Stomach (tissue), 9 donors: ENCODE measurements around the gene PLCD4. TPM values are rescaled to one million over a fixed set of nuclear protein-coding genes. Genes with fewer than 3 reads are reported as not detected.
A peak's percentile ranks its signal among the peaks of the same experiment; 100 is the strongest.

Experiments used
- DNase-seq, 2 donors: peaks; one replicate each; pipeline versions ENCODE4 v3.0.0 to v3.0.0-alpha.2; 2013 to 2019
- H3K27ac ChIP-seq, 5 donors: fragments of 200-600 bp in 4 of 5; sonication (generic) in 4 of 5; one replicate each; pipeline ENCODE4 v1.5.1; 2013 to 2019; ENCODE audit warnings: mild to moderate bottlenecking in 1 of 5, moderate library complexity in 1 of 5
- H3K27me3 ChIP-seq, 3 donors: fragments of 200-600 bp; sonication (generic); one replicate each; pipeline ENCODE4 v1.5.1; 2017 to 2019; ENCODE audit warnings: mixed run types in 1 of 3
- H3K36me3 ChIP-seq, 4 donors: fragments of 200-600 bp; sonication (generic); 1 replicate in 3 of 4; 2 replicates in 1 of 4; pipeline ENCODE4 v1.5.1; 2016 to 2019
- H3K4me1 ChIP-seq, 4 donors: fragments of 200-600 bp; sonication (generic); one replicate each; pipeline ENCODE4 v1.5.1; 2016 to 2019
- H3K4me3 ChIP-seq, 4 donors: fragments of 200-600 bp; sonication (generic) in 3 of 4; one replicate each; pipeline ENCODE4 v1.5.1; 2016 to 2019; ENCODE audit warnings: mild to moderate bottlenecking in 1 of 4
- H3K9me3 ChIP-seq, 4 donors: fragments of 200-600 bp; sonication (generic); one replicate each; pipeline ENCODE4 v1.5.1; 2016 to 2019
- CTCF ChIP-seq, 7 experiments: fragments of 450-650 bp in 4 of 7; fragments of 200-600 bp in 3 of 7; sonication (generic) in 3 of 7; IDR thresholded peaks; one replicate each; pipeline ENCODE4 v1.5.1; 2016 to 2019; ENCODE audit warnings: antibody characterized with exemption in 7 of 7, control low read depth in 2 of 7, mild to moderate bottlenecking in 1 of 7
- EP300 ChIP-seq: sonication (generic); formaldehyde crosslinking; IDR thresholded peaks from one replicate; pipeline ENCODE4 v1.6.1; 2017; ENCODE audit warnings: antibody characterized with exemption
- POLR2A ChIP-seq, 4 donors: fragments of 450-650 bp; IDR thresholded peaks; one replicate each; pipeline ENCODE4 v1.6.1; 2016; ENCODE audit warnings: antibody characterized with exemption in 4 of 4, control low read depth in 2 of 4, mild to moderate bottlenecking in 1 of 4, moderate library complexity in 1 of 4
- POLR2AphosphoS5 ChIP-seq, 3 donors: sonication (generic); formaldehyde crosslinking; IDR thresholded peaks; one replicate each; pipeline ENCODE4 v1.6.1; 2016; ENCODE audit warnings: antibody characterized with exemption in 3 of 3
- WGBS, 5 donors: extraction: QIAGEN DNeasy Blood & Tissue Kit in 3 of 5; methylation state at CpG; one replicate each; pipeline versions ENCODE4 v1.1.5 to v1.1.7; 2013 to 2018; 5-methylcytosine and 5-hydroxymethylcytosine counted together
- intact Hi-C: fragments of 100-400 bp; cut with DNase I; formaldehyde crosslinking; loops from one replicate; pipeline ENCODE4 v1.15.1; 2023; ENCODE audit warnings: low total_unique reads
- polyA plus RNA-seq, 3 donors: library from polyadenylated mRNA; stranded (reverse); fragments of 200-250 nt; gene quantifications; one replicate each; pipeline ENCODE4 v1.2.3, GENCODE V29; 2013
- total RNA-seq, 5 donors: library from RNA; depleted of rRNA; stranded (reverse); fragments of >200 nt; gene quantifications; one replicate each; pipeline versions ENCODE4 v1.1.0 to v1.2.3, GENCODE V29; 2014 to 2016
- donor health status: healthy with polysubstance abuse.
- donor health status: Bipolar disorder and iron deficiency.
- donor health status: healthy.

PLCD4 gene
- total and polyA plus RNA-seq, 8 donors = 0.19 to 33.6 (median 6.4) TPM; not detected in 1

- 58 to 78% (median 70%) methylated on average over 2 of the region's 2 CpGs for WGBS, 5 donors
- no peak overlapping the region for H3K4me3 ChIP-seq
- peaks cover 0 to 23% (median 8%) of the 10 kb centered on the region in 4 donors for H3K4me1 ChIP-seq
- H3K27me3 ChIP-seq = no peaks in the 10 kb centered on the region
- H3K9me3 ChIP-seq = no peaks in the 10 kb centered on the region
- H3K36me3 ChIP-seq = no peaks in the 10 kb centered on the region
- H3K27ac ChIP-seq = peak overlapping the region in 1 of 5 donors; percentile 42
- peak in 1 of 2 donors; percentile 74 for DNase-seq
- intact Hi-C loops = no loop called here
- TF ChIP-seq POLR2AphosphoS5 (IDR thresholded peaks at IDR 0.05) (no peak), POLR2A (IDR thresholded peaks at IDR 0.05) (no peak), EP300 (no peak), CTCF (IDR thresholded peaks at IDR 0.05) (no peak)
These were observed 2.3 kb upstream of the PLCD4 start for GRCh38 chr2:218605432-218605831.

- peak in 1 of 2 donors; percentile 38 for DNase-seq
- Histone ChIP-seq H3K36me3 (peaks cover 0 to 4% (median 0%) of the 10 kb centered on the region in 4 donors), H3K27me3 (no peaks in the 10 kb centered on the region), H3K9me3 (no peaks in the 10 kb centered on the region), H3K4me1 (no peaks in the 10 kb centered on the region), H3K4me3 (no peak overlapping the region), H3K27ac (peak overlapping the region in 3 of 5 donors; percentile 15 to 85 (median 49))
- intact Hi-C loops = no loop called here
- WGBS, 5 donors = 52 to 68% (median 65%) methylated on average over 6 of the region's 6 CpGs
- TF ChIP-seq EP300 = no peak
- peak in 1 of 3 donors; percentile 51 for TF ChIP-seq POLR2AphosphoS5 (IDR thresholded peaks at IDR 0.05)
These were observed 8.2 kb downstream of the PLCD4 start for GRCh38 chr2:218615868-218616315.

GRCh38 chr2:218618102-218618860 lies 10.6 kb downstream of the PLCD4 start:
- intact Hi-C loops = no loop called here

GRCh38 chr2:218621007-218621406 lies 13.3 kb downstream of the PLCD4 start:
- 73 to 81% (median 77%) methylated on average over 7 of the region's 7 CpGs for WGBS, 5 donors
- intact Hi-C loops = no loop called here
- no peak overlapping the region for H3K4me3 ChIP-seq
- H3K36me3 ChIP-seq = peaks cover 0 to 18% (median 0%) of the 10 kb centered on the region in 4 donors
- H3K4me1 ChIP-seq = peaks cover 0 to 10% (median 0%) of the 10 kb centered on the region in 4 donors
- no peak for TF ChIP-seq POLR2A (IDR thresholded peaks at IDR 0.05)
- no peak for TF ChIP-seq CTCF (IDR thresholded peaks at IDR 0.05)
- no peak for TF ChIP-seq EP300
- no peak for TF ChIP-seq POLR2AphosphoS5 (IDR thresholded peaks at IDR 0.05)
- no peaks in the 10 kb centered on the region for H3K9me3 ChIP-seq
- no peak overlapping the region for H3K27ac ChIP-seq
- no peaks in the 10 kb centered on the region for H3K27me3 ChIP-seq
- no peak for DNase-seq

More at GRCh38 chr2:218618102-218618860, 10.6 kb downstream of the PLCD4 start:
- no peak for DNase-seq
- no peak overlapping the region for H3K4me3 ChIP-seq
- H3K27me3 ChIP-seq = no peaks in the 10 kb centered on the region
- peak overlapping the region in 1 of 5 donors; percentile 85 for H3K27ac ChIP-seq
- no peak for TF ChIP-seq POLR2A (IDR thresholded peaks at IDR 0.05)
- TF ChIP-seq CTCF (IDR thresholded peaks at IDR 0.05) = no peak
- no peak for TF ChIP-seq POLR2AphosphoS5 (IDR thresholded peaks at IDR 0.05)
- peaks cover 0 to 8% (median 0%) of the 10 kb centered on the region in 4 donors for H3K36me3 ChIP-seq
- peaks cover 0 to 10% (median 0%) of the 10 kb centered on the region in 4 donors for H3K4me1 ChIP-seq
- no peaks in the 10 kb centered on the region for H3K9me3 ChIP-seq
- 85 to 94% (median 90%) methylated on average over 9 of the region's 9 CpGs for WGBS, 5 donors
